Trophoblast cell (in vitro differentiated cells and primary cell): ENCODE results near the gene TBCK.

Experiments used
- DNase-seq, 2 donors: peaks; one replicate each; pipeline ENCODE4 v3.0.0-alpha.2; 2016
- H2AFZ ChIP-seq: 2 replicates; pipeline ENCODE4 v1.6.1; 2013; ENCODE audit warnings: low read length, moderate library complexity, mild to moderate bottlenecking; ENCODE audit not compliant: insufficient read depth, poor library complexity
- H2AK5ac ChIP-seq: 2 replicates; pipeline ENCODE4 v1.6.1; 2013; ENCODE audit warnings: mild to moderate bottlenecking, low read length
- H2BK120ac ChIP-seq: 2 replicates; pipeline ENCODE4 v1.6.1; 2013; ENCODE audit warnings: low read length, mild to moderate bottlenecking, moderate library complexity; ENCODE audit not compliant: insufficient read depth, poor library complexity
- H2BK12ac ChIP-seq: 2 replicates; pipeline ENCODE4 v1.6.1; 2013; ENCODE audit warnings: mild to moderate bottlenecking, low read length, moderate library complexity
- H2BK5ac ChIP-seq: 2 replicates; pipeline ENCODE4 v1.6.1; 2013; ENCODE audit warnings: low read length, low read depth, moderate library complexity, mild to moderate bottlenecking; ENCODE audit not compliant: poor library complexity
- H3K14ac ChIP-seq: 2 replicates; pipeline ENCODE4 v1.6.1; 2013; ENCODE audit warnings: mild to moderate bottlenecking, low read length
- H3K18ac ChIP-seq: 2 replicates; pipeline ENCODE4 v1.6.1; 2013; ENCODE audit warnings: mild to moderate bottlenecking, low read length
- H3K23ac ChIP-seq: 2 replicates; pipeline ENCODE4 v1.6.1; 2013; ENCODE audit warnings: low read length
- H3K27ac ChIP-seq: 2 replicates; pipeline ENCODE4 v1.5.1; 2013; ENCODE audit warnings: low read depth, mild to moderate bottlenecking, inconsistent platforms, low read length, moderate library complexity
- H3K27me3 ChIP-seq: 2 replicates; pipeline ENCODE4 v1.6.1; 2013; ENCODE audit warnings: inconsistent platforms, mild to moderate bottlenecking, low read length, moderate library complexity; ENCODE audit not compliant: insufficient read depth
- H3K36me3 ChIP-seq, 2 experiments: 1 replicate in 1 of 2; 2 replicates in 1 of 2; pipeline ENCODE4 v1.6.1; 2013; ENCODE audit warnings: low read length in 2 of 2, mild to moderate bottlenecking in 2 of 2, moderate library complexity in 1 of 2; ENCODE audit not compliant: insufficient read depth in 2 of 2, control insufficient read depth in 1 of 2
- H3K4ac ChIP-seq: 2 replicates; pipeline ENCODE4 v1.6.1; 2013; ENCODE audit warnings: low read depth, mild to moderate bottlenecking, low read length, moderate library complexity
- H3K4me1 ChIP-seq, 2 experiments: 1 replicate in 1 of 2; 2 replicates in 1 of 2; pipeline ENCODE4 v1.6.1; 2013; ENCODE audit warnings: low read length in 2 of 2, mild to moderate bottlenecking in 2 of 2, moderate library complexity in 1 of 2; ENCODE audit not compliant: insufficient read depth in 2 of 2, control insufficient read depth in 1 of 2
- H3K4me2 ChIP-seq: 2 replicates; pipeline ENCODE4 v1.6.1; 2013; ENCODE audit warnings: inconsistent platforms, mild to moderate bottlenecking, low read length, moderate library complexity
- H3K4me3 ChIP-seq: 2 replicates; pipeline ENCODE4 v1.5.1; 2013; ENCODE audit warnings: mild to moderate bottlenecking, low read depth, low read length, inconsistent platforms
- H3K79me1 ChIP-seq: one replicate; pipeline ENCODE4 v1.6.1; 2013; ENCODE audit warnings: low read length
- H3K79me2 ChIP-seq: 2 replicates; pipeline ENCODE4 v1.6.1; 2013; ENCODE audit warnings: low read length, mild to moderate bottlenecking; ENCODE audit not compliant: control insufficient read depth, insufficient read depth, poor library complexity
- H3K9ac ChIP-seq: 2 replicates; pipeline ENCODE4 v1.6.1; 2013; ENCODE audit warnings: mild to moderate bottlenecking, low read length
- H3K9me3 ChIP-seq: 2 replicates; pipeline ENCODE4 v1.6.1; 2013; ENCODE audit warnings: low read depth, mild to moderate bottlenecking, control low read depth, inconsistent platforms, low read length; ENCODE audit not compliant: insufficient read depth
- H4K12ac ChIP-seq: 2 replicates; pipeline ENCODE4 v1.6.1; 2013; ENCODE audit warnings: low read depth, mild to moderate bottlenecking, low read length, moderate library complexity
- H4K8ac ChIP-seq: 2 replicates; pipeline ENCODE4 v1.6.1; 2013; ENCODE audit warnings: low read depth, mild to moderate bottlenecking, low read length, moderate library complexity
- H4K91ac ChIP-seq: one replicate; pipeline ENCODE4 v1.6.1; 2013; ENCODE audit warnings: low read depth, mild to moderate bottlenecking, low read length, moderate library complexity
- WGBS: extraction: QIAGEN DNeasy Blood & Tissue Kit; methylation state at CpG from one replicate; pipeline ENCODE4 v1.1.7; 2013; ENCODE audit warnings: missing lambda C conversion rate; ENCODE audit not compliant: insufficient read length, insufficient coverage; ENCODE audit errors: extremely low coverage; 5-methylcytosine and 5-hydroxymethylcytosine counted together

TBCK gene

DNA sequence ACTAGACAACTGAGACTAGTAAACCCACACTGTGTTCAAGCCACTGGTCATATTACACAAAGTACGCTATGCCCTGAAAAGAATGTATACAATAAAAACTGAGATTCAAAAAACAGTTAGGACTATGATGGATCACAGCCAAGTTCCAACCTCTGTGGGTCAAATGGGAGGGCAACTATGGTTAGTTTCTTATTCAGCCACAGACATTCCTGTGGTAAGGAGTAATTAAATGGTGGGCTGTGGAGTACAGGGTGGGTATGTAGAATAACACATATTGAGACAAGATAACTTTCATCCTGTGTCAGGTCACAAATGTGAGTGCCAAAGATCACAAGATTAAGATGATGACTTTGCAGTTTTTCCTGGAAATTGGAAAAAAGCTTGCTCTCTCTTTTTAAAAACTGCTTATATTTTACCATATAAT lies 253.5 kb downstream of the TBCK start:
- Histone ChIP-seq H3K18ac (no peak overlapping the region), H2AK5ac (no peak overlapping the region), H3K4me3 (no peak overlapping the region), H3K14ac (no peak overlapping the region), H3K79me2 (no peaks in the 10 kb centered on the region), H3K4ac (no peak overlapping the region), H3K79me1 (no peaks in the 10 kb centered on the region), H2AFZ (no peak overlapping the region), H3K9ac (no peak overlapping the region), H2BK5ac (no peak overlapping the region), H2BK12ac (no peak overlapping the region), H2BK120ac (no peak overlapping the region), H4K12ac (no peak overlapping the region), H3K23ac (no peak overlapping the region), H3K27me3 (no peaks in the 10 kb centered on the region), H3K4me1 (no peaks in the 10 kb centered on the region), H3K4me2 (no peak overlapping the region), H3K36me3 (no peaks in the 10 kb centered on the region), H3K27ac (no peak overlapping the region), H4K91ac (no peak overlapping the region), H3K9me3 (no peaks in the 10 kb centered on the region), H4K8ac (no peak overlapping the region)
- DNase-seq, result no peak
- no CpG with 5 or more reads among the region's 1 CpG for WGBS

DNA sequence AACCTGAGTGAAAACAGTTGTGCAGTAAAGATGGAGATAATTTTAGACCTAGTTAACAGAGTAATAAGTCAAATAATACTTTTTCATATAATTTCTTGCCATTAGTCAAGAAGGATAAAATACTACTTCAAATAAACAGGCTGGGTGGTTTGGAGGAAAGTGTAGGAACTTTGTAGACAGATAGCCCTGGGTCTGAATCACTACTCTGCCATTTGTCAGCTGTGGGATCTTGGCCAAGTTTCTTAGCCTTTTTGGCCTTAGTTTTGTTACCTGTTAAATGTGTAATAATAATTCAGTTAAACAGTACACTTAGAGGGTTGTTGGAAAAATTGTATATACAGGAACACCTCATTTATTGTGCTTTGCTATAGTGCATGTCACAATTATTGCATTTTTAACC lies 257.1 kb downstream of the TBCK start:
- no peak overlapping the region for H4K8ac ChIP-seq
- H3K18ac ChIP-seq, result no peak overlapping the region
- no peak overlapping the region for H2AFZ ChIP-seq

DNA sequence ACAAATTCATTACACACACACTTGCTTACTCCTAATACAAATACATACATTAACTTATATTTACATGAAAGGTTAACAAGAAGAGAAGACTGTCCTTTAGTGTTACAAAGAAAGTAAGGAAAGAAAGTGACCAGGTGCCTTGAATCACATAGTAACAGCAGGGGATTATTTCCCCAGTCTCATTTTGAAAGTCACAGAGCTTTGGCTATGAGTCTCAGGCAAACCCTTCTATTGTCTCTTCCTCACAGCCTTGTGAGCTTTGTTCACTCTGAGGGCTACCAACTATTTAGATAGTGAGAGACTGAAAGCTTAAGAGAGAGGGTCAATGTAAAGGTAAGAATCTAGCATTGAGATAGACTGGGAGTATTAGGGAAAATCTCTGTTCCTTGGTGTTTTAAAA lies 259.1 kb downstream of the TBCK start:
- Histone ChIP-seq H2BK120ac (no peak overlapping the region), H3K9ac (no peak overlapping the region), H3K23ac (no peak overlapping the region), H3K27me3 (no peaks in the 10 kb centered on the region), H3K27ac (no peak overlapping the region), H3K36me3 (no peaks in the 10 kb centered on the region), H3K79me2 (no peaks in the 10 kb centered on the region), H2AK5ac (no peak overlapping the region), H3K18ac (no peak overlapping the region), H3K4me2 (no peak overlapping the region), H4K91ac (no peak overlapping the region), H4K12ac (no peak overlapping the region), H3K4me3 (no peak overlapping the region), H4K8ac (no peak overlapping the region), H3K9me3 (no peaks in the 10 kb centered on the region), H2BK12ac (no peak overlapping the region), H2BK5ac (no peak overlapping the region), H2AFZ (no peak overlapping the region), H3K14ac (no peak overlapping the region), H3K4me1 (no peaks in the 10 kb centered on the region), H3K4ac (no peak overlapping the region), H3K79me1 (no peaks in the 10 kb centered on the region)
- DNase-seq, result no peak

More for the DNA sequence above, 257.1 kb downstream of the TBCK start:
- Histone ChIP-seq H3K4me1 (no peaks in the 10 kb centered on the region), H3K27ac (no peak overlapping the region), H3K23ac (no peak overlapping the region), H3K9ac (no peak overlapping the region), H2BK12ac (no peak overlapping the region), H3K36me3 (no peaks in the 10 kb centered on the region), H4K12ac (no peak overlapping the region), H3K9me3 (no peaks in the 10 kb centered on the region), H3K79me2 (no peaks in the 10 kb centered on the region), H3K4ac (no peak overlapping the region), H3K4me2 (no peak overlapping the region), H2BK120ac (no peak overlapping the region), H4K91ac (no peak overlapping the region), H3K79me1 (no peaks in the 10 kb centered on the region), H2AK5ac (no peak overlapping the region), H3K4me3 (no peak overlapping the region), H3K14ac (no peak overlapping the region), H3K27me3 (no peaks in the 10 kb centered on the region), H2BK5ac (no peak overlapping the region)
- DNase-seq, result no peak

DNA sequence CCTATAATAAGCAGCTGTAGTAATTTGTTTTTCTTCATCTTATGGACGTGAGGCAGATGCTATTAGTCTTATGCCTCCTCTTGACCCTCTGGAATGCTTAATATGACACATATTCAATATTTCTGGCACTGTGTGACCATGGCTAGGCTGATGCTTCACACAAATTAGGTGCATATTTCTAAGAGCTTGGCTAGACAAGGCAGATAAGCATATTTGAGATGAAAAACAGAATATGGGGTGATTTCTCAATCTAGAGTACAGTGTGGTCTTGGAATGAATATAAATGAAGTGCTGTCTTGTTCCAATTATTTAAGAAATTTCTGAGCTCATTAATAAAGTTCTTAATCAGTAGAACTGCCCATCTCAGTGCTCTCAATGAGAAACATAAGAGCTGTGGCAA lies 264.5 kb downstream of the TBCK start:
- Histone ChIP-seq H3K18ac (no peak overlapping the region), H3K9ac (no peak overlapping the region), H3K27ac (no peak overlapping the region), H2BK120ac (no peak overlapping the region), H3K4me2 (no peak overlapping the region), H2BK5ac (no peak overlapping the region), H3K4me1 (no peaks in the 10 kb centered on the region), H3K9me3 (no peaks in the 10 kb centered on the region), H3K27me3 (no peaks in the 10 kb centered on the region), H2AFZ (no peak overlapping the region), H3K4ac (no peak overlapping the region), H2BK12ac (no peak overlapping the region), H3K79me2 (no peaks in the 10 kb centered on the region), H3K79me1 (no peaks in the 10 kb centered on the region), H4K8ac (no peak overlapping the region), H2AK5ac (no peak overlapping the region), H3K14ac (no peak overlapping the region), H4K12ac (no peak overlapping the region), H3K23ac (no peak overlapping the region), H3K4me3 (no peak overlapping the region), H4K91ac (no peak overlapping the region), H3K36me3 (no peaks in the 10 kb centered on the region)
- no CpG with 5 or more reads among the region's 1 CpG for WGBS
- no peak for DNase-seq

DNA sequence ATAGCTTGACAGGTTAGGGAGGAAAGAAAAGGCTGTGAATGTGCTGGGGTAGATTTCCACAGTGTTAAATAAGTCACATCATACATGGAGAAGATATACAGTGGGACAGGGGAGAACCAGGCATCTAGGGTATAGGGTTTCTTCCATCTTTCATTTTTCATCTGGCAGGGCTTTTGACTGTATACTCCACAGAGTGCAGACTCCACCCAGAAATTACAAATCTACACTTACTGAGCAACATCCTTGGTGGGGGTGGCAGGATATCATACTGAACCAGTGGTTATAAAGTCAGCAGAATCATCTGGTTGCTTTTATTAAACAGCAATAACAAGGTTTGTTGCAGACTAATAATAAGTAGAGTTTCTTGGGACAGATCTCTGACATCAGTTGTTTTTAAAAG lies 266.5 kb downstream of the TBCK start:
- Histone ChIP-seq H3K79me1 (no peaks in the 10 kb centered on the region), H2AK5ac (no peak overlapping the region), H4K91ac (no peak overlapping the region), H3K4me3 (no peak overlapping the region), H3K4me2 (no peak overlapping the region), H3K9ac (no peak overlapping the region), H3K79me2 (no peaks in the 10 kb centered on the region), H3K36me3 (no peaks in the 10 kb centered on the region), H4K12ac (no peak overlapping the region), H2BK5ac (no peak overlapping the region), H4K8ac (no peak overlapping the region), H2BK12ac (no peak overlapping the region), H3K9me3 (no peaks in the 10 kb centered on the region), H3K14ac (no peak overlapping the region), H3K23ac (no peak overlapping the region), H3K27me3 (no peaks in the 10 kb centered on the region), H3K27ac (no peak overlapping the region), H3K4me1 (no peaks in the 10 kb centered on the region), H3K18ac (no peak overlapping the region), H2AFZ (no peak overlapping the region), H2BK120ac (no peak overlapping the region), H3K4ac (no peak overlapping the region)
- DNase-seq, result no peak
